HS-5 (cell line): Measurements from ENCODE around the gene RNF144B.

Source experiments
- DNase-seq: peaks from one replicate; pipeline ENCODE4 v3.0.0-alpha.2; 2012; ENCODE audit warnings: low read depth

RNF144B gene

DNA sequence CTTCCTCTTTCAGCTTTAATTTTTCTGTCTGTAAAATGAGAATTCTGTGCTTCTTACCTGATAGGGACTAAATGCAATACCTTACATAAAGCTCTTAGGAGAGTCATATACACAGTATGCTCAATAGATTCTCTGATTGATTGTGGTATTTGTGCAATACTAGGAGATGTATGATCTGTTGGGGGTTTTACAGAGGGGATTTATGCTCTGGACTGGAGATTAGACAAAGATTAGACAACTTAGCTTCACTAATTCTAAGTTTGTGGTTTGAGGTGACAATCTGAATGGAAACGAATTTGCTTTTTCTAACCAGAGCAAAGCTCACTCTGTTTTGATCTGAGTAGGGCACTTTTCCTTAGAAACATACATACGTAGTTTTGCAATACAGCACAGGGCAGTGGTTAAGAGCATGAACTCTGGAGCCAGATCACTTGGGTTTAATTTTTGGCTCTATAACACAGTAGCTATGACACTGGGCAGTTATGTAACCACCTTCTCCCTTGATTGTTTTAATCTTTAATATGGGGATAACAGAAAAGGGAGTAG lies 126.2 kb downstream of the RNF144B start:
- no peak for DNase-seq

DNA sequence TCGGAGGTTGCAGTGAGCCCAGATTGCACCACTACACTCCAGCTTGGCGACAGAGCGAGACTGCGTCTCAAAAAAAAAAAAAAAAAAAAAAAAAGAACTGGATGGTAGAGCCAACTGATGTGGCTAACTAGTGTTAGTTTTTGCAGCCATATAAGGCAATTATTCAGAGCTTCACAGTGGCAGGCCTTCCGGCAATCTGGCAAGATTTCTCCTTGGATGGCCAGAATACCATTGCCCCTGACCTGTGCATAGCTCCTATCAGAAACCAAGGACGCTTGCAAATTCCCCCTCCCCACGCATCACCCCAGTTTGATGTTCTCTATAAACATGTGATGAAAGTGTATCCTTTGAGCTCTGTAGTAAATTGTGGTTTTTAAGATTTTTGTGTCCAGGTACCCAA lies 127.0 kb downstream of the RNF144B start:
- DNase-seq = no peak

DNA sequence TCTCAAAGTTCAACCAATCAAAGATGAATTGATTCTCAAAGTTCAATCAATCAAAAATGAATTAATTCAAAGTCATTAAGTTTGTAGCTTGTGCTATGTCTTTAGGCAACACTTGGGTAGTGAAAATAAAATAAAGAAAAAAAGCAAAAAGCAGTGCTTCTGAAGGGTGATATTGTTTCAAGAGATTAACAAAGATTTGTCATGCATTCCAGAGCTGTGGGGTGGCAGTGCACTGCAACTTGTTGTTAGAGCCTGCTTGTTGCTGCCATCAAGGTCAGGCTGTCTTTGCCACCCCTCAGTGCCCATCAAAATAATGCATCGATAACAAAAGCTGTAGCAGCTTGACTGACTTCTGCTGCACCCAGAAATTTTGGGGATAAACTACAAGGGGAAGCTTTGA lies 128.6 kb downstream of the RNF144B start:
- DNase-seq = no peak
